Bronchial epithelial cell (primary cell): Measurements from ENCODE around the gene ATF3. TPM values are rescaled to one million over a fixed set of nuclear protein-coding genes. Genes with fewer than 3 reads are reported as not detected.

Experiments used
- DNase-seq: peaks from one replicate; pipeline ENCODE4 v3.0.0-alpha.2; 2010; ENCODE audit warnings: low read depth
- FAIRE-seq: peaks from 2 replicates; lab custom pipeline; 2011; peaks lifted over from hg19 to GRCh38; lab: Jason Lieb, UNC
- H3K27me3 ChIP-seq: 2 replicates; pipeline ENCODE4 v1.5.1; 2011; ENCODE audit warnings: low read length; ENCODE audit not compliant: control insufficient read depth, insufficient read depth
- H3K36me3 ChIP-seq: 2 replicates; pipeline ENCODE4 v1.5.1; 2011; ENCODE audit warnings: low read length; ENCODE audit not compliant: control insufficient read depth, insufficient read depth
- H3K4me3 ChIP-seq: 2 replicates; pipeline ENCODE4 v1.5.1; 2011; ENCODE audit warnings: mild to moderate bottlenecking, low read depth, low read length, control low read depth
- total RNA-seq: library from RNA; depleted of rRNA; stranded (reverse); fragments of >200 nt; gene quantifications from 2 replicates; pipeline ENCODE4 v1.2.1, GENCODE V29; 2014
- TF ChIP-seq, protein P1 (sequence below): IDR thresholded peaks from 2 replicates; pipeline ENCODE4 v1.5.1; 2011; ENCODE audit warnings: mild to moderate bottlenecking, moderate library complexity, low read length, control low read depth, inconsistent platforms; ENCODE audit not compliant: insufficient read depth, severe bottlenecking

ATF3 gene
- total RNA-seq, 1 donor from 2014 or later: 19.2 TPM

DNA sequence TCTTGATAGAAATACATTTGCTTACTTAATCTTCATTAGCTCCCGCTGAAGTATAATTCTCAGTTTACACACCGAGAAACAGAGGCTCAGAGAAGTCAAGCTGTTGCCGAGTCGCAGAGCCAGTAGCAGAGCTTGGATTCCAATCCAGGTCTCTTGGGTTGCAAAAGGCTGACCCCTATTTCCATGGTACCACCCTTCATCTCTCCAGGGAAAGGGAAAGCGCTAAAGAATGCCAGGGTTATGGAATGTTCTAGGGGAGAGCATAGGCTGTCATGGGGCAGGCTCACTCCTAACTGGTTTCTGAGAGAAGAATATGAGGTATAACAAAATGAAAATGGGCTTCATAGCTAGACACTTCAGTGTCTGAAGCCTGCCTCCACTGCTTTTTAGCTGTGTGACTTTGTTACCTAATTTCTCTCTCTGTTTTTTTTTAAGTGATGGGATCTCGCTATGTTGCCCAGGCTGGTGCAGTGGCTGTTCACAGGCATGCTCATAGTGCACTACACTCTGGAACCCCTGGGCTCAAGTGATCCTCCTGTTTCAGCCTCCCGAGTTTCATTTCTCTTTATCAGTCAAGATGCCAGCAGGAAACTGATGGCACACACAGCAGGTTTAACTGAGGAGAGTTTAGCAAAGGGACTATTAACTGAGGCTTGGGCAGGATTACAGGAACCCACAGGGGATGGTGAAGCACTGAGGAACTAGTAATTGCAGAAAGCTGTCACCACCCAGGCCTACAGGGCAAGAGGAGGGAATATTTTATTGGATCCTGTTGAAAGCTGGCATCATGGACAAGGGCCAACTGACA is 25.5 kb upstream of the ATF3 start:
- no peak overlapping the region for H3K4me3 ChIP-seq
- TF ChIP-seq, protein P1, sequence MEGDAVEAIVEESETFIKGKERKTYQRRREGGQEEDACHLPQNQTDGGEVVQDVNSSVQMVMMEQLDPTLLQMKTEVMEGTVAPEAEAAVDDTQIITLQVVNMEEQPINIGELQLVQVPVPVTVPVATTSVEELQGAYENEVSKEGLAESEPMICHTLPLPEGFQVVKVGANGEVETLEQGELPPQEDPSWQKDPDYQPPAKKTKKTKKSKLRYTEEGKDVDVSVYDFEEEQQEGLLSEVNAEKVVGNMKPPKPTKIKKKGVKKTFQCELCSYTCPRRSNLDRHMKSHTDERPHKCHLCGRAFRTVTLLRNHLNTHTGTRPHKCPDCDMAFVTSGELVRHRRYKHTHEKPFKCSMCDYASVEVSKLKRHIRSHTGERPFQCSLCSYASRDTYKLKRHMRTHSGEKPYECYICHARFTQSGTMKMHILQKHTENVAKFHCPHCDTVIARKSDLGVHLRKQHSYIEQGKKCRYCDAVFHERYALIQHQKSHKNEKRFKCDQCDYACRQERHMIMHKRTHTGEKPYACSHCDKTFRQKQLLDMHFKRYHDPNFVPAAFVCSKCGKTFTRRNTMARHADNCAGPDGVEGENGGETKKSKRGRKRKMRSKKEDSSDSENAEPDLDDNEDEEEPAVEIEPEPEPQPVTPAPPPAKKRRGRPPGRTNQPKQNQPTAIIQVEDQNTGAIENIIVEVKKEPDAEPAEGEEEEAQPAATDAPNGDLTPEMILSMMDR: no peak
- no peak for DNase-seq
- H3K36me3 ChIP-seq: no peaks in the 10 kb centered on the region
- H3K27me3 ChIP-seq: peaks cover 4% of the 10 kb centered on the region
- FAIRE-seq: no peak

- FAIRE-seq: no peak
Observed at GRCh38 chr1:212583643-212584042, 24.9 kb upstream of the ATF3 start.

DNA sequence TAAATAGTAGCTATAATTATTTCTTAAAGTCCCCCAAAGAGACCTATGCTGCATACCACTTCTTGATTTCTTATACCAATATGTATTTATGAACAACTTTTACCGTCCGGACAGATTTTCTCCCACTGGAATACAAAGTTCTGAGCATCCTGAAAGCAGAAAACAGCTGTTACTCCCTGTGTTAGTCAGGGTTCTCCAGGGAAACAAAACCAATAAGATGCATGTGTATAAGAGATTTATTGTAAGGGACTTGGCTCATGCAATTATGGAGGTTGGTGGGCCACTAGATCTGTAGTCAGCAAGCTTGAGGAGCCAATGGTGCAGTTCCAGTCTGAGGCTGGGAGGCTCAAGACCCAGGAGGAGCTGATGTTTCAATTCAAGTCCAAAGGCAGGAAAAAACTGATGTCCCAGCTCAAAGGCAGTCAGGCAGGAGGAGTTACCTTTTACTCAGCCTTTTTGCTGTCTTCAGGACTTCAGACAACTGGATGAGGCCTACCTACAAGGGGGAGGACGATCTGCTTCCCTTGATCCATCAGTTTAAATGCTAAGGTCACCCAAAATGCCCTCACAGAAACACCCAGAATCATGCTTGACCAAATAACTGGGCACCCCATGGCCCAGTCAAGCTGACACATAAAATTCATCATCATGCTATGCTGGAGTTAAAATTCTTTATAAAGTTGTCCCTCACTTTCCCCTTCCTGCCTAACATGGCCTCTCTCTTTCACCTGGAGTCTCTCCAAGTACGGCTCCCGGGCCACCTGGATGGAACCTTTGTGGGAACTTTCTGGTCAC is 24.3 kb upstream of the ATF3 start:
- peaks cover 7% of the 10 kb centered on the region for H3K27me3 ChIP-seq
- no peak for FAIRE-seq
- DNase-seq: no peak
- TF ChIP-seq, protein P1: no peak
- no peak overlapping the region for H3K4me3 ChIP-seq
- no peaks in the 10 kb centered on the region for H3K36me3 ChIP-seq

More at GRCh38 chr1:212583643-212584042, 24.9 kb upstream of the ATF3 start:
- Histone ChIP-seq H3K27me3 (peaks cover 5% of the 10 kb centered on the region), H3K36me3 (no peaks in the 10 kb centered on the region), H3K4me3 (no peak overlapping the region)
- DNase-seq: no peak
- TF ChIP-seq, protein P1: no peak

GRCh38 chr1:212585210-212585609 is 23.4 kb upstream of the ATF3 start:
- Histone ChIP-seq H3K27me3 (peaks cover 7% of the 10 kb centered on the region), H3K36me3 (no peaks in the 10 kb centered on the region), H3K4me3 (no peak overlapping the region)
- no peak for DNase-seq
- no peak for FAIRE-seq
- TF ChIP-seq, protein P1: no peak

DNA sequence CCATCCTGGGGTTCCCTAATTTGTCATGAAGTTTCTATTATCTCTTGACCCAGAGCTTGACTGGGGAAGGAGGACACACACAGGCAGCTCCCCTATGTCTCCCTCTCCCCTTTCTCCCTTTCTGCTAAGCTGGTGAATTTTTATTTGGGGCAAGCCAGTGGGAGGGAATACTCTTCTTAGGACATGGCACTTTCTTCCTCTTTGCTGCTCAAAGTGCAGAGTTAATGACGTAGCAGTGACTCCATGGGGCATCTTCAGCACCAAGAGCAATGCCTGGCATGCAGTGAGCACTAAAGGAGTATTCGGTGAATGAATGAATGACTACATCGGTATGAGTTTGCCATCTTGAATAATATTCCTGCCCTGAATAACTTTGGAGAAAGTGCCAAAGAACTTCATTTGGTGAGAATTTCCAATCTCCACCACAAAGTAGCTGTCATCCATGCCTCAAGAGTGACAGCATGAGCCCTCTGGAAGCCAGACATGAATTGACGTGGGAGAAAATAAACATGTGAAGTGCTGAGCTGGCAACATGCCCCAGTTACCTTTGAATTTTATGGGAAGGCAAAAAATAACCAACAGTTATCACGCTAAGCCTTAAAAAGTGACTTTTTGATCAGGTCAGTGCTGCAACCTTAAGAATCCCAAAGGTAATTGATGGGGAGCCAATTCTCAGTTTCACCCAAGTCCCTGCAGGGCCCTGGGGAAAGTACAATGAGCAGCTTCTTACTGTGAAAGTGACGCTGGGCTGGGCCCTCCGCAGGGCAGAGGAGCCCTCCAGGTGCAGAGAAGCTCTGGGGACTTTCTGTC is 22.1 kb upstream of the ATF3 start:
- H3K36me3 ChIP-seq: no peaks in the 10 kb centered on the region
- FAIRE-seq (no peak), DNase-seq (no peak)
- H3K27me3 ChIP-seq: peaks cover 7% of the 10 kb centered on the region
- no peak overlapping the region for H3K4me3 ChIP-seq
- TF ChIP-seq, protein P1: no peak
